Measurements from ENCODE around the gene UBE2H.

The UBE2H gene

DNA sequence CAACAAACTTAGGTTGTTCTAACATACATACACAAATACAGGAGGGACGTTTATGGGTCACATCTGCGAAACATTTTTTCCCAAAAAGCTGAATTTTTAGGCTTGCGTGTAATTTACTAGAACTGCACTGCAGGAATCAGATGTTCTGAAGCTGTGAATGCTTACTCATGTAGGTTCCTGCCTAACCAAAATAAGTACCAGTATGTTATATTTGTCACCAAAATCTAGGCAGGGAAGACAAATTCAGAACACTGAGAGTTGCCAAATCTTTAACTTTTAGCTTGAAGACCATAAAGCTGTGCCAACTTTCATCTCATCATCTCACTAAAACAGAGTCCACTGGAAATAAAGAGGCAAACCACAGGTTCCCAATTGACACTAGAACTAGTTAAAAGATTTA is 5.7 kb downstream of the UBE2H start:
- no peak overlapping the region for H3K4me3 ChIP-seq (ENCODE audit: low read depth, low read length)
- no peak for DNase-seq (ENCODE audit: low read depth, low spot score)
- POLR2A ChIA-PET, result no interaction called here
- CTCF ChIA-PET, result interaction anchor here (0.5 to 6.0 kb wide), 3 partner anchors 94 to 122 kb away, joined by 3 to 34 read pairs (median 13); no protein-coding TSS in a partner anchor
- TF ChIP-seq, protein P1, sequence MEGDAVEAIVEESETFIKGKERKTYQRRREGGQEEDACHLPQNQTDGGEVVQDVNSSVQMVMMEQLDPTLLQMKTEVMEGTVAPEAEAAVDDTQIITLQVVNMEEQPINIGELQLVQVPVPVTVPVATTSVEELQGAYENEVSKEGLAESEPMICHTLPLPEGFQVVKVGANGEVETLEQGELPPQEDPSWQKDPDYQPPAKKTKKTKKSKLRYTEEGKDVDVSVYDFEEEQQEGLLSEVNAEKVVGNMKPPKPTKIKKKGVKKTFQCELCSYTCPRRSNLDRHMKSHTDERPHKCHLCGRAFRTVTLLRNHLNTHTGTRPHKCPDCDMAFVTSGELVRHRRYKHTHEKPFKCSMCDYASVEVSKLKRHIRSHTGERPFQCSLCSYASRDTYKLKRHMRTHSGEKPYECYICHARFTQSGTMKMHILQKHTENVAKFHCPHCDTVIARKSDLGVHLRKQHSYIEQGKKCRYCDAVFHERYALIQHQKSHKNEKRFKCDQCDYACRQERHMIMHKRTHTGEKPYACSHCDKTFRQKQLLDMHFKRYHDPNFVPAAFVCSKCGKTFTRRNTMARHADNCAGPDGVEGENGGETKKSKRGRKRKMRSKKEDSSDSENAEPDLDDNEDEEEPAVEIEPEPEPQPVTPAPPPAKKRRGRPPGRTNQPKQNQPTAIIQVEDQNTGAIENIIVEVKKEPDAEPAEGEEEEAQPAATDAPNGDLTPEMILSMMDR (IDR thresholded peaks at IDR 0.05; ENCODE audit: insufficient read depth, low read length, missing control alignments), result no peak

DNA sequence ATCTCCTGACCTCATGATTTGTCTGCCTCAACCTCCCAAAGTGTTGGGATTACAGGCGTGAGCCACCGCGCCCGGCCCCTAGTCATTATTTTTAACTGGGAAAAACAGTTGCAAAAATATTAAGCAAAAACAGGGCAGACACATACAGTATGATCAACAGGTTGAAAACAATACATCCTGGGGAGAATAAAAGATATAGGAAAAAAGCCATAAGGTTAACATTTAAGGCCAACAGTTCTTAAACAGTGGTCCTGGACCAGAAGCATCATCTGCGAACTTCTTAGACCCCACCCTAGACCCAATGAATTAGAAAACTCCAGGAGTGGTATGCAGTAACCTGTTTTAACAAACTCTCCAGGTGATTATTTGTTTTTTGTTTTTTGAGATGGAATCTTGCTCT is 6.5 kb downstream of the UBE2H start:
- ChIA-PET POLR2A (no interaction called here), CTCF (no interaction called here)
- DNase-seq (ENCODE audit: low read depth, low spot score), result no peak
- no peak overlapping the region for H3K4me3 ChIP-seq (ENCODE audit: low read depth, low read length)
- TF ChIP-seq, protein P1 (IDR thresholded peaks at IDR 0.05; ENCODE audit: insufficient read depth, low read length, missing control alignments), result no peak

DNA sequence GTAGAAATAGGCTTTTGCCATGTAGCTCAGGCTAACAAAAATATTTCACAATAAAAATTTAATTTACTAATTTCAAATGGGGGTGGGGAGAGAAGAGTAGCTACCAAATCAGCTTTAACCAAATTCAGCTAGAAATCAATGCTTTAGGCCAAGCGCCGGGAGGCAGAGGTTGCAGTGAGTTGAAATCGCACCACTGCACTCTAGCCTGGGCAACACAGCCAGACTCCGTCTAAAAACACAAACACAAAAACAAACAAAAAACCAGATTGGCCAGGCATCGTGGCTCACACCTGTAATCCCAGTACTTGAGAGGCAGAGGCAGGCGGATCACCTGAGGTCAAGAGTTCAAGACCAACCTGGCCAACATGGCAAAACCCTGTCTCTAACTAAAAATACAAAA is 9.4 kb downstream of the UBE2H start:
- TF ChIP-seq, protein P1 (IDR thresholded peaks at IDR 0.05; ENCODE audit: insufficient read depth, low read length, missing control alignments), result no peak
- POLR2A ChIA-PET, result no interaction called here
- CTCF ChIA-PET, result no interaction called here
- DNase-seq (ENCODE audit: low read depth, low spot score), result no peak
- H3K4me3 ChIP-seq (ENCODE audit: low read depth, low read length), result no peak overlapping the region

DNA sequence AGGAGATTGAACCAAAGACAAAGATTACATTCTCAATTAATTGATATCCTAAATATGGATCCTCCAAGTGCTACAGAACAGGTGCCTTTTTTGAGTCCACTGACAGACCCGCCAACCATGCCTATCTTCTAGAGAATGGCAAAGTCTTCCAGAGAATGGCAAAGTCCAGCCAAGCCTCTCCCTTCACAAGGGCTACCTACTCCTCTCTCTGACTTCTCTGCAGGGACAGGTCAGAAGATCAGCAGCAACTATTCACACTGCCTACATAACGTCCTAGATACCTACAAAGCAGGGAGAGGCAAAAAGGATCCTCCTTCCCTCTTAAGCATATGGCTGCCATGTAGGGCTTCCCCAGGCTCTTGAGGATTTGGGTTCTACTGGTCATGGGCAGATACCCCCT is 12.4 kb downstream of the UBE2H start:
- DNase-seq (ENCODE audit: low read depth, low spot score), result no peak
- no peak overlapping the region for H3K4me3 ChIP-seq (ENCODE audit: low read depth, low read length)
- CTCF ChIA-PET, result no interaction called here
- POLR2A ChIA-PET, result no interaction called here
- TF ChIP-seq, protein P1 (IDR thresholded peaks at IDR 0.05; ENCODE audit: insufficient read depth, low read length, missing control alignments), result no peak

DNA sequence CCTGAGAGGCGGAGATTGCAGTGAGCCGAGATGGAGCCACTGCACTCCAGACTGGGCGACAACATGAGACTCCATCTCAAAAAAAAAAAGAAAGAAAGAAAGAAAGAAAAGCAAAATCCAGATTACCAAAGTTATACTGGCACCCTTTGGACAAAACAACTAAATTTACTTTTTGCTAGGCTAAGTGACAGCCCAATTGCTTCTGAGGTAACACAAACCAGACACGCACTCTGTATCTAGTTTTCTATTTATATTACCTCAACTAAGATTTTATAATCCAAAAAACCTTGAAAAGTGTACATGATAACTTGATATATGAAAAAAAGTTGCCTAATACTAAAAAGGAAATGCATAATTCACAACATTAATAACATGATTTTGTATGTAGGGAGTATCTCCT is 12.9 kb downstream of the UBE2H start:
- ChIA-PET CTCF (interaction anchor here (0.9 kb wide), 1 partner anchor 9 kb away, joined by 3 read pairs; no protein-coding TSS in a partner anchor), POLR2A (no interaction called here)
- TF ChIP-seq, protein P1 (IDR thresholded peaks at IDR 0.05; ENCODE audit: insufficient read depth, low read length, missing control alignments), result no peak
- no peak overlapping the region for H3K4me3 ChIP-seq (ENCODE audit: low read depth, low read length)
- no peak for DNase-seq (ENCODE audit: low read depth, low spot score)

DNA sequence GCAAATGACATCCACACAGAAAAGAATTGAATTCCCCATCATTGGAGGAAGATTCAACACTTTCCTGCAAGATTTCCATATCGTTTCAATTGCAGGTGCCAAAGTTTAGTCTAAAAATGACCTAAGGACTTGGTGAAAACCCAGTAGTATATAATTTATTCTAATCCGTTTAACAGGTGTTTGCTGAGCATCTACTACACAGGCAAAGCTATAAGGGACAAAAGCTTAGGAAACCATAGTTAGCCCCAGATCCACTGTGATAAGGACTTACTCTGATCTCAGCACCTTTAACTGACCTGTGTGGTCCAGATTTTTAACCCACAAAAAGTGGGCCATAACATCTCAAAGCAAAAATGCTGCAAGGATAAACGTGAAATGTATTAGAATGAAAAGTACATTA is 19.1 kb downstream of the UBE2H start:
- no peak overlapping the region for H3K4me3 ChIP-seq (ENCODE audit: low read depth, low read length)
- ChIA-PET POLR2A (no interaction called here), CTCF (interaction anchor here (1.2 to 1.7 kb wide), 2 partner anchors 10 to 104 kb away, joined by 3 to 5 read pairs; no protein-coding TSS in a partner anchor)
- DNase-seq (ENCODE audit: low read depth, low spot score), result no peak
- TF ChIP-seq, protein P1 (IDR thresholded peaks at IDR 0.05; ENCODE audit: insufficient read depth, low read length, missing control alignments), result no peak
